GM21367 (cell line): Measurements from ENCODE around the gene ARCN1.

Experiments
- ATAC-seq: cut with Tn5 transposase; IDR thresholded peaks from one replicate; pipeline ENCODE4 v1.9.1; 2021; ENCODE audit not compliant: unreplicated experiment

ARCN1 gene

DNA sequence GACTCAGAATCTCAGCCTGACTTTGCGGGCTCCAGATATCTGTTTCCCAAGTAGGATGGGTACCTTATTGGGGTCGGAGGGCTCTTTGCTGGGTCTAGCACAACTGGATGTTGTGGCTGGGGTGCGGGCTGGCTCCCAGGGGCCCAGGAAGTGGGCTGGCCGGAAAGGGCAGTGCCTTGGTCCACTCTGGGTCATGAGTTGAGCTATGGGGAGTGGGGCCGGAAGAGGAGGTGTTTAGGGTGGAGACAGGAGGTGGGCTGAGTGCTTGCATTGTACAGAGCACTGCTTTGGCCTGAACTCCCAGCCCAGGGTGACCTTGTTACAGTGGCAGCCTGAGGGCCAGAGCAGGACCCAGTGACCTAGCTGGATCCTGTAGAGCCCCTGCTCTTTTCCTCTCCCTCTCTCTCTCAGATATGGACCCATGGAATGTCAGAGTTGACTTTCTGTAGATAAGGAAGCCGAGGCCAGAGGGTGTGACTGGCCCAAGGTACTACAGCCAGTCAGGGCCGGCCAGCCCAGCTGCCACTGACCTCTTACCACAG, 48.4 kb downstream of the ARCN1 start:
- ATAC-seq = no peak

DNA sequence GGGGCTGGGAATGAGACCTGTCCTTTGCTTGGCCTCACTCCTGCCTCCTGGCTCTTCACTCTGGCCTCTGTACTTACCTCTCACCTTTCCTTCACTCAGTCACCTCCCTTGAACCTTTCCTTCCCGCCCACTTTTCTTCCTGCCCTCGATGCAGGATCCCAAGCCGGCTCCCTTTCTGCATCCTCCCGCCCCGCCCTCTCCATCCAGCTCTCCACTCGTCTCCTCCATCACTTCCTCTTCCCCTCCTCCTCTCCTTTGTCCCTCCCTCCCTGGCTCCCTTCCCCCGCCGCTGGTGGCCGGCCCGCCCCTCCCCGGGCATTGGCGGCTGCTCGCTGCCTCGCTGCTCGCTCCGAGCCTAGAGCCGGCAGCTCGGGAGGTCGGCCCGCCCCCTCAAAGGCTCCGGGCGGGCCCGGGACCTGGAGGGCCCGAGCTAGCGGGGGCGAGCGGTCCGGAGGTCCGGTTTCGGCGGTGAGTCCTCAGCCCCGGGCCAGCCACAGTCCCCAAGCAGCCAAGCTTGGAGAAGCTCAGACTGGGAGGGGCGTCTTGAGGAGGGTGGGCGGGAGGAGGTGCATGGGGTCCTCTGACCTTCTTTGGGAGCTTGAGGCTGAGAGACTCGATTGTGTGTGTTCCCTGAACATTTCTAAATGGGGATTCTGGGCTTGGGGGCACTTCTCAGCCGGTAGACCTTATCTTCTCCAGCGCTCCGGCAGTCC, 49.0 kb downstream of the ARCN1 start:
- ATAC-seq = no peak

DNA sequence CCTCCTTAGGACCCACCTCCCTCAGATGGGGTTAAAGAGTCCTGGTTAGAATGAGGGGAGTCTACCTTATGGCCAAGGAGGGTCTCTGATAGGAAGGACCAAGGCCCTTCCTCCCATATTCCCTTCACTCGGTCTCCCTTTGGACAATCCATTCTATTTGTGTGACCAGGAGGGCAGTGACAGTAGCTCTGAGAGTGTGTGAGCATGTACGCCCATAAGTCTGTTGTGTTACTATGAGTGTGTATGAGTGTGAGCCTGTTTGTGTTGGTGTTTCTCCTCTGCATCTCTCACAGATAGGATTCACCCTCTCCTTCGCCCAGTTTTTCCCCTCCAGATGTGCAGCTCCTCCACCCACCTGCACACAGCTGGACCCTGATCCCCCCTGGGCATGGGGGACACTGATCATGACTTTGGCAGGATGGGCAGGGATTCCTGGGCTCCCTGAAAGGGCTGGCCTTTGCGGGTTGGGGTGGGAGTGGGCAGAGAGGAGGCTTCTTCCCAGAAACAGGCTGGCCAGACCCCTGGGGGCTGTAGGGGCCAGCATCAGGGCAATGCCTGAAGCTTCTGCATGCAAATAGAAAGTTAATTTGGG, 49.7 kb downstream of the ARCN1 start:
- no peak for ATAC-seq

DNA sequence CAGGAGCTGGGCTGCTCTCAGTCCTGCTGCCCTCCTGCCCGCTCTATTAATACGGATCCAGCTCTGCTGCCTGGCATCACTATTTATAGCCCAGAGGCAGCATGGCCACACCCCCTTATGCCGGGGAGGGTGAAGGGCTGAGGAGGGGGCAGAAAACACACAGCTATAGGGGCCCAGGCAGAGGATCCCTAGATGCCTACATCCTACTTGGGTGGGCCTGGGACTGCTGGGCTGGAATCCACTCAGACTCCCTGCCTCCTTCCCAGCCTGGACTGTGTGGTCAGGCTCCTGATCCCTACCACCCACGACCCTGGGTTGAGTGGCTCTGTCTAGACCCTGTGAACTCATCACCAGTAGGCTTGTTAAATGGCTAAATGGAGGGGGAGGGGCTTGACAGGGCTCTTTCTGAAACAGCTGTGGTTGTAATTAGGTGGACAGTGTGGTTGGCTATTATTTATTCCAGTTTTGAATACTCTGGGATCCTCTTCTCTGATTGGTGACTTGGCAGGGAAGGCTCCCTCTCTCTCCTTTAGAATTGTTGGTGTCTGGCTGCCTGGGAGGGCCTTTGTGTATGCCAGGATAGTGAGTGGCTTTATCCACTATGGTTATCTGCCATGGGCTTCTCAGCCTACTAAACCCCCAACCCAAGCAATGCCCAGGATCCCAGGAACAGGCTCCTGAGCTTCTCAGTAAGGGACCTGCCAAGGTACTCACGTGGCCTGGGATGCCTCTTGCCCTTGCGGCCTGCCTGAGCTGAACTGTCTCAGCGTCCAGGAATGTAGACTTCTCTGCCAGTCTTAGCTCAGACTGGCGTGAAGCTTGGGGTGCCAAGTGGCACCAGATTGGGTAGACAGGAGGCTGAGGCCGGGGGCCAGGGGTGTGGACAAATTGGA, 50.4 kb downstream of the ARCN1 start:
- ATAC-seq = no peak

DNA sequence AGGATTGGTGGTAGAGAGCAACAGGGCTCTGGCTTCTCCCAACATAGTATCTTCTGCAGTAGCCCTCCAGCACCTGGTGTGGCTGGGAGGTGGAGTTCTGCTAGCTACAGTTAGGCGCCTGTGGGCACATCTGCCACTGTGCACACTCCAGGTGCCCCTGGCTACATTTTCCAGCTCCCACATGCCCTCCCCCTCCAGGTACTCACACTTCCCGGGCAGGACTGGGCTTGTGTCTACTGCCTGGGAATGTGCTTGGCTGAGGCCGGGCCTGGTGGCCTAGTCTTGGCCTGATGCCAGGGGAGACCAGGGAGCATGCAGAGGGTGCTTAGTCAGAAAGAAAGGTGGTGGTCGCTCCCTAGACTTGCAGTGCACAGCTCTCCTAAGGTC, 51.1 kb downstream of the ARCN1 start:
- no peak for ATAC-seq

DNA sequence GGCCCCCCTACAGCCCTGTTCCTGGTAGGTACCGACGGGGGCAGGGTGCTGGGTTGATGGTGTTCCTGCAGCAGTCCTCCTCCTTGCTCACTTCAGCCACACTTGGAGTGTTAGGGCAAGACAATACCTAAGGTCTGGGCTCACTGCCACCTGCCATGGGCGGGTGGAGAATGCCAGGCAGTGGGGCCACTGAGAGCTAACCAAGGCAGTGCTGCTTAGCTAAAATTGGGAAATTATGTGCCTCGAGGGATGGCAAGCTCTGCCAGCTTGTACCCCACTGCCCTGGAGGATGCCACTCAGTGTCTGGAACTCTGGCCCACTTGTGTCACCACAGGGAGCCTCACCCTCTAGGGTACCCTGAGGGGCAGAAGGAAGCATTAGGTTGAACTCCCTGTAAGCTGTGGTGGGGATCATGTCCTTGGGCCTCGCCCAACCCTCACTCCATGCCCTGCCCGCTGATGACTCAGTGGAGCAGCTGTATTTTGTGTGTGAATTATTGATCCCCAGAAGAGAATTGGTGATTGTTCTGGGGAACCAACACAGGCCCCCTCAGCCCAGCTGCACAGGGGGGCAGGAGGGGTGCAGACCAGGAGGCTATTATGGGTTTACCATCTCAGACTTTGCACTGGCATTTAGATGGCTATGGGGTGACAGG, 53.0 kb downstream of the ARCN1 start:
- no peak for ATAC-seq

DNA sequence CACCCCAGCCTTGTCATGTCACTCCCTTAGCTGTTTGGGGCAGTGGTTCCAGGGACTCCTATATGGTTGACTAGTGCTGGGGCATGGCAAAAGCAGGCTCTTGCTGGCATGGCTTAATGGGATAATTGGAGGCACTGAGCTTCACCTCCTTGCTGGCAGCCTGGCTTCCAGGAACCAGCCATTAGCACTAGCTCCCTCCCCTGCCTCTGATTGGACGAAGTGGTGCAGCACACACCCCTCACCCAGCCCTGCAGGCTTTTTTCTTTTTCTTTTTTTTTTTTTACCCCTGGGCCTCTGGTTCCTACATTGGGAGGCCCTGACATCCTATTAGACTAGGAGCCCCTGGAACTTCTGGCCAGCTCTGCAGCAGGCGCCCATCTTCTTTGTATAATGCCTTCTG, 53.8 kb downstream of the ARCN1 start:
- ATAC-seq = no peak

DNA sequence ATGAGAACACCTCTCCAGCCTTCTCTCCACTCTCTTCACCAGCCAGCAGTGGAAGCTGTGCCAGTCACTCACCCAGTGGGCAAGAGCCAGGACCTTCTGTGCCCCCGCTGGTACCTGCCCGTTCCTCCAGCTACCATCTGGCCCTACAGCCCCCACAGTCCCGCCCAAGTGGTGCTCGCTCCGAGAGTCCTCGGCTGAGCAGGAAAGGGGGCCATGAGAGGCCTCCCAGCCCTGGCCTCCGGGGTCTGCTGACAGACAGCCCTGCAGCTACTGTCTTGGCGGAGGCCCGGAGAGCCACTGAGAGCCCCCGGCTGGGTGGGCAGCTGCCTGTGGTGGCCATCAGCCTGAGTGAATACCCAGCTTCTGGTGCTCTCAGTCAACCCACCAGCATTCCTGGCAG, 55.4 kb downstream of the ARCN1 start:
- ATAC-seq = no peak

DNA sequence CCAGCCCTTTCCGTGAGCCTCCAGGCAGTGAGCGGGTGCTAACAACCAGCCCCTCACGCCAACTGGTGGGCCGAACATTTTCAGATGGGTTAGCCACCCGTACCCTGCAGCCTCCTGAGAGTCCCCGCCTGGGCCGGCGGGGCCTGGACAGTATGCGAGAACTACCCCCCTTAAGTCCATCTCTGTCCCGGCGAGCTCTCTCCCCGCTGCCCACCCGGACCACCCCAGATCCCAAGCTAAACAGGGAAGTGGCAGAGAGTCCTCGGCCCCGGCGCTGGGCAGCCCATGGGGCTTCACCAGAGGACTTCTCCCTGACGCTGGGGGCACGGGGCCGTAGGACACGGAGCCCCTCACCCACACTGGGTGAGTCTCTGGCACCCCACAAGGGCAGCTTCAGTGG, 55.8 kb downstream of the ARCN1 start:
- ATAC-seq = no peak

DNA sequence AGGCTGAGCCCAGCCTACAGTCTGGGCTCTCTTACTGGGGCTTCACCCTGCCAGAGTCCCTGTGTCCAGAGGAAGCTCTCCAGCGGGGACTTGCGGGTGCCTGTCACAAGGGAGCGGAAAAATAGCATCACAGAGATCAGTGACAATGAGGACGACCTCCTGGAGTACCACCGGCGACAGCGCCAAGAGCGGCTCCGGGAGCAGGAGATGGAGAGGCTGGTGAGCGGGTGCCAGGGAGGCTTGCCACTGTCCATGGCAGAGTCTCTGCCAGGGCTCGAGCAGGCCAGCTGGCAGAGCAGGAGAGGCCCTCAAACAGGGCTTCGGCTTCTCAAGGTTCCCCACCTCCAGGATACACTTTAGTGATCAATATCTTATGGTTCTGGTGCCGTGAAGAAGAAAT, 56.2 kb downstream of the ARCN1 start:
- no peak for ATAC-seq

DNA sequence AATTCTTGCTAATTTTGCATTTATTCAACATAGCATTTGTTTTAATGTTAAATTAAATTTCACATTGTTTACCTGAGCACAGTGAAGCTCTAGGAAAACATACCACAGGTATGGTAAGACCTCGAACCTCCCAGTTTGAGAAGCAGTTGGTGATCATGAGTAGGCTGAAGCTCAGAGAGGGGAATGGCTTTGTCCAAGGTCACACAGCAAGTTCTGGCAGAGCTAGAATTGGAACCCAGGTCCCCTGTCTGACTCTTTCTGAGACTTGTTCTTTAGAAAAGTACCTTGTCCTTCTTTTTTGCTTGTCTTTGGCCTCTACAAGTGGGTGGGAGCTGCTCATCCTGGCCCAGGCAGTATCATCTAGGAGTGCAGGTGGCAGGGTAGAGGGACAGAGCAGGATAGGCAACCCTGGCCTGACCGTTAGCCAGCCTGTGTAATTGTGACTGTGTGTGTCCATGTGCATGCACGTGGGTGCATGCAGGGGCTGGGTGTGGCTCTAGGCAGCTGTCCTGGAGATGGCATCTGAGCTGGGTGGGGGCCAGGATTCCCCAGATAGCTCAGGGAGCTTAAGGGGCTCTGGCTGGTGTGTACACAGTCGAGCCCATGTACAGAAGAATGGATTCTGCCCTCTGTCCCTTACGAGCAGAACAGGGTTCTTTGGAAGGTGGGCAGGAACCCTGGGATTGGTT, 56.8 kb downstream of the ARCN1 start:
- no peak for ATAC-seq

DNA sequence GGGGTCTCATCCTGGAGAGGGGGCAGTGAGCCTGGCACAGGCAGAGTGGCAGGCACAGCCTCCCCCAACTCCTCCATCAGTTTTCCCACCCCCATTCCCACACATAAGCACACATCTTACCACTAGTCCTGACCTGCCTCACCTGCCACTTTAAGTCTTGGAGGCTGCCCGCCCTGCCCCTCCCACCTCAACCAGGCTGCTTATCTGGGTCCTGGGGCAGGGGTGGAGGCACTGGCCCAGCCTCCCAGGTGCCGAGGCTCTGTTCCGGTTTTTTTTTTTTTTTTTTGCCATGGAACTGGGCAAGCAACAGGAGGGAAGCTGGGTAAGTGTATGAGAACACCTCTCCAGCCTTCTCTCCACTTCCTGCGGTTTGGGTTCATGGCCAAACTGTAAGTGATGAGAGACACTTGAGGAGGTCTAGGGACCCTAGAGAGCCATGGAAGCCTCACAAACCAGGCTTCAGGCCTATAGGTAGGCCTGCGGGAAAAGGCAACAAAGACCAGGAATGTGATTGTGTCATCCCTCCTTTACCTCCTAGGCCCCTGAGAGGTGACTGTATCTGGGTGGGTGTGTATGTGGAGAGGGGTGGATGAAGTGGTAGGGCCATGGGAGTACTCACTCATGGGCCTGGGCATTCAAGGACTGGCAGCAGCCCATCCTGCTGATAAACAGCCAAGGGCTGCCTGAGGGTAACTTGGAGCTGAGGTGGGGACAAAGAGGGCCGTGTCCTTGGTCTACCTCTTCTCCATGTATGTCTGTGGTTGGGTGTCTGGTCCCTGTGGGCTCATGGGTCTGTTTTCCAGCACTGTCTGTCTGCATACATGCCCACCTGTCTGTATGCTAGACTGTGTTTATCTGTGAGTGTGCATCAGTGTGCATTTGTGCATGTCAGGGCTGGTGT, 57.8 kb downstream of the ARCN1 start:
- ATAC-seq = no peak

DNA sequence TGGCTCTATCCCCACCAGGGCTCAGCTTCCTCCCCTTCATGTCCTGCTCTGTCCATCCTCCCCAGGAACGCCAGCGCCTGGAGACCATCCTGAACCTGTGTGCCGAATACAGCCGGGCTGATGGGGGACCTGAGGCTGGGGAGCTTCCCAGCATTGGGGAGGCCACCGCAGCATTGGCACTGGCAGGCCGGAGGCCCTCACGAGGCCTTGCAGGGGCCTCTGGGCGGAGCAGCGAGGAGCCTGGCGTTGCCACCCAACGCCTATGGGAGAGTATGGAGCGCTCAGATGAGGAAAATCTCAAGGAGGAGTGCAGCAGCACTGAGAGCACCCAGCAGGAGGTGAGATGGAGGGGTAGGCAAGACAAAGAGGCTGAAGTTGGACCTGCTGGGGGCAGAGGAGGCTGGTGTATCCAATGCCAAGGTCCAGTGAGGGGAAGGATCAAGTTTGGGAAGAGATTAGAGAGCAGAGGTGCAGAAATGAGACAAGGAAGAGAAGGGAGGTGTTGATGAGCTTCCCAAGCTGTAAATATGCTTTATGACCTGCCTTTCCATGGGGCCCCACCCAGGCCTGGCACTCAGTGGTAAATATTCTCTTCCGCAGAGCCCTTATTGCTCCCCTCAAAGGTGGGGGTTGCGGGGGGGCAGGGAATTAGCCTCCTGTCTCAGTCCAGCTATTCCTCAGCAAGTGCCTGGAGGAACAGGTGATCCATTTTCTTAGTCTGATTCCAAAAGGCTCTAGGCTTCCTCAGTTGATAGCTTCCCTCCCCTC, 59.1 kb downstream of the ARCN1 start:
- no peak for ATAC-seq

DNA sequence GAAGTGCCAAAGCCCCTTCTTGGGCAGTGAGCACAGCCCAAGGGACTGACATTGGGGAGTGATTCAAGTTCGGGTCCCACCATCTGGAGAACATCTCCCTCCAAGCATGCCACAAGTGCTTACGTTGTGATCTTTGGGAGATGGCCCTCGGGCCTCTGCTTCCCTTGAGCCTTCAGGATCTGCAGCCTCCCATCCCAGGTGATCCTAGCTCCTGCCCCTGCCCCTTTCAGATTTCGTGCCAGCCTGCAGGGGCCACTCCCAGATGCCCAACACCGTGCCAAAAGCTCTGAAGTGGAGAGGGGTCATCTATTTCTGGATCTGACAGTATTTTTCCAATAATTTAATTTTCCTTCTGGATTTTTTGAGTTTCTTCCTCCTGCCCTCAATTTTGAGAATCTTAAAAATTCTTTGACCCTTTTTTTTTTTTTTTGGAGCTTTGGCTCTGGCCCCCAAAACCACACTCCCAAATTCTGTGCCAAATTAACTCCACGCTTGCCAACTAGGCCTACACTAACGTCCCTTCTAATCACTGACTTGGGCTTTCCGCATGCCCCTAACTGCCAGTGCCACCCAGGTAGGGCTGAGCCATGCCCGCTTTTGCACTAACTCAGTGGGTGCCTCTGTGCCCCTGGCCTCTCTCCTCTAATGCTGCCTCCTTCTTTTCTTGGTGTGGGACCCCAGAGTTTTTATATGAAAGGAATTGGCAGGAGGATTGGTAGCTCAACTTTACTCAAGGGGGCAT, 60.5 kb downstream of the ARCN1 start:
- ATAC-seq = no peak

DNA sequence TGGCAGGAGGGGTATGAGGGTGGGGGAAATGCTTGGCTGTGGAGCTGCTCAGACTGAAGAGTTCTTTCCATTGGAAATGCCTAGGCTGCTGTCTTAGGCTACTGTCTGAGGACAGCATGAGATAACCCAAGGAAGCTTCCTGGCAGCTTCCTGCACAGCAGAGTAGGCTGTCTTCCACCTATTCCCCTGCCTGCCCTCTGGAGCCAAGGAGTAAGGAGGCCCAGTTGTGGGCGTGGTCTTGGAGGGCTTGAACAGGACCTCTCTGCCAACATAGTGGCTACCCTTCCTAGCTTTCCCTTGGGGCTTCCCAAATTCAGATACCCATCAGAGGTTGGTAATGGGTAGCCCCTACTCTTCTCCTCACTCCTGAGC, 61.1 kb downstream of the ARCN1 start:
- ATAC-seq = no peak

DNA sequence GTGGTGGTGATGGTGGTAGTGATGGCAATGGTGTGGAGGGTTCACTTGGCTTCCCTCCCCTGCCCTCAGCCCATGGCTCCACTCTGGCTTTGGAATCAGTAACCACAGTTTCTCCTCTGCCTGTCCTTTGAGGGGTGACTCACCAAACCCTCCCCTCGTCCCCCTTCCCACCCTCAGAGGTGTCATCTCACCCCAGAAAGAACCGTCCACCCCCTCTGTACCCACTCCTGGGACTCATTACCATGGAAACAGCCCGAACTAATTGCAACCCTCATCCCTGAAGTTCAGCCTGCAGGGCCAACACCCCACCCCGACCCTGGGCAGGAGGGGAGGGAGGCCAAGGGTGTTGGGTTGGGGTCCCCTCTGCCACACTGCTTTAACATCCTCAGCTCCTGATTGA, 61.8 kb downstream of the ARCN1 start:
- ATAC-seq = no peak

DNA sequence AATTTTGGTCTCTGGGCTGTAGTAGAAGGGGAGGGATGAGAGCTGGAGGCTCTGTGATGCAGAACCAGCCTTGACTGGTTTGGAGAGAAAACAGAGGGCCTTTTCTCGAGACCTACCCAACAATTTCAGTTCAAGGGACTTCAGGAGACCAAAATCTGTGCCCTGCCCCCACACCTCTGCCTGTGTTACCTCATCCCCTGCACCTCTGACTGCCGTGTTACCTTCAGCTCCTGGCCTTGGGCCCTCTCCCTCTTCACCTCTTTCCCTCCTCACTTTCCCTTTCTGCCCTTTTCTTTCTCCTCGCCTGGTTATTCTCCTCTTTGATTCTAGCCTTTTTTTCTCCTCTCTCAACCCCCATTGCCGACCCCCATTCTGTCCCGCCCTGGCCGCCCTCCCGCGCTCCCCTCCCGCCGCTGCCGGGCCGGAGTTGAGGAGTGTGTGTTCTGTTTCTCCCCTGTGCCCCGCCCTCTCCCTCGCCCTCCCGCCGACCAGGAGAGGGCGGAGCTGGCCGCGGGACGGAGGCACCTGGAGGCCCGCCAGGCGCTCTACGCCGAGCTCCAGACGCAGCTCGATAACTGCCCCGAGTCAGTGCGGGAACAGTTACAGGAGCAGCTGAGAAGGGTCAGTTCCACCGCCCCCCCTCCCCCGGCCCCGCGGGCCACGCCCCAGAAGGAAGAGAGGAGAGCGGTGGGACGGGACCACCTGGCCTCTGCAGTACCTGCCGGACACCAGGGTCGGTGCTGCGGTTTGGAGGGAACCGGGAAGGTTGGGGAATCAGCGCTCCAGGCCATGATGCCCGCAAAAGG, 62.4 kb downstream of the ARCN1 start:
- no peak for ATAC-seq

DNA sequence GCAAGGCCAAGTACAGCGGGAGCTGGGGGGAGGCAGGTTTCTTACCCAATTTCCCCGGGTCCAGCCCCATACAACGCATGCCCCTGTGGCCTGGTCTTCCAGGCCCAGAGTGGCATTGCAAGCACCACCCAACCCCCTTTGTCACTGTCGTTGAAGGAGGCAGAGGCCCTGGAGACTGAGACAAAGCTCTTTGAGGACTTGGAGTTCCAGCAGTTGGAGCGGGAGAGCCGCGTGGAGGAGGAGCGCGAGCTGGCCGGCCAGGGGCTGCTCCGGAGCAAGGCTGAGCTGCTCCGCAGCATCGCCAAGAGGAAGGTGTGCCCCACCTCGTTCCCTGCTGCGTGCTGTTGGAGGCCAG, 63.0 kb downstream of the ARCN1 start:
- no peak for ATAC-seq
